Astrocyte (in vitro differentiated cells and primary cell): ENCODE results near the gene S100B.

Experiments used
- CTCF ChIP-seq: IDR thresholded peaks from 2 replicates; pipeline ENCODE4 v1.5.1; 2011; ENCODE audit warnings: low read depth, mild to moderate bottlenecking, inconsistent platforms, low read length, moderate library complexity; ENCODE audit not compliant: insufficient read depth
- EZH2 ChIP-seq: IDR thresholded peaks from 2 replicates; pipeline ENCODE4 v1.6.1; 2012; ENCODE audit warnings: mild to moderate bottlenecking, low read length, inconsistent platforms; ENCODE audit not compliant: insufficient read depth

GRCh38 chr21:46596201-46596600, 8.7 kb downstream of the S100B start:
- TF ChIP-seq CTCF, result no peak
- TF ChIP-seq EZH2, result no peak
